Naive thymus-derived CD8-positive, alpha-beta T cell (primary cell): Measurements from ENCODE around the gene HAGHL. TPM values are rescaled to one million over a fixed set of nuclear protein-coding genes. Genes with fewer than 3 reads are reported as not detected.
"Not testable (repeated sequence)": the region's sequence is repeated elsewhere in the genome, so short reads cannot be mapped to it uniquely, and the experiment has no call there.

Source experiments
- ATAC-seq, 2 donors: fragments of 150-1000 bp; cut with Tn5 transposase in 1 of 2; sonication (Bioruptor Pico), chemical (Tn5 transposase) in 1 of 2; 1 replicate in 1 of 2; 2 replicates in 1 of 2; pipeline ENCODE4 v1.10.0; 2021; ENCODE audit warnings: mild to moderate bottlenecking in 2 of 2, moderate library complexity in 2 of 2
- POLR2A ChIA-PET: fragments of 350-600 bp; sonication (Branson Sonifier 250); formaldehyde crosslinking; loops from one replicate; lab custom pipeline; 2021; ENCODE audit warnings: antibody characterized with exemption; lab: Charles Lee
- DNase-seq, 10 donors: peaks; one replicate each; pipeline versions ENCODE4 v3.0.0 to v3.0.0-alpha.2; 2020 to 2022
- H3K27ac Mint-ChIP-seq, 10 donors: one replicate each; pipeline ENCODE4 v1.8.0; 2020 to 2022; ENCODE audit warnings: mild to moderate bottlenecking in 10 of 10, mixed read lengths in 10 of 10, moderate library complexity in 4 of 10, inconsistent platforms in 1 of 10
- H3K27me3 Mint-ChIP-seq, 5 donors: one replicate each; pipeline ENCODE4 v1.8.0; 2021 to 2022; ENCODE audit warnings: mixed read lengths in 5 of 5
- H3K36me3 Mint-ChIP-seq, 3 donors: one replicate each; pipeline ENCODE4 v1.8.0; 2020 to 2022; ENCODE audit warnings: mixed read lengths in 3 of 3, mild to moderate bottlenecking in 2 of 3, inconsistent platforms in 1 of 3
- H3K4me1 Mint-ChIP-seq, 4 donors: one replicate each; pipeline ENCODE4 v1.8.0; 2021 to 2022; ENCODE audit warnings: mixed read lengths in 4 of 4
- H3K4me3 Mint-ChIP-seq, 10 donors: one replicate each; pipeline ENCODE4 v1.8.0; 2020 to 2022; ENCODE audit warnings: mild to moderate bottlenecking in 10 of 10, mixed read lengths in 10 of 10, moderate library complexity in 6 of 10, inconsistent platforms in 1 of 10
- H3K9me3 Mint-ChIP-seq, 9 donors: one replicate each; pipeline ENCODE4 v1.8.0; 2020 to 2022; ENCODE audit warnings: mixed read lengths in 9 of 9, mild to moderate bottlenecking in 3 of 9, inconsistent platforms in 1 of 9, moderate library complexity in 1 of 9
- polyA plus RNA-seq, 3 donors: library from polyadenylated mRNA; unstranded; fragments of 300-500 nt; fragmentation: Illumina TruSeq; gene quantifications; one replicate each; pipeline ENCODE4 v1.2.3, GENCODE V29; 2021
- total RNA-seq, 8 experiments: library from RNA in 2 of 8; stranded (reverse) in 2 of 8; gene quantifications; one replicate each; pipeline ENCODE4 v1.2.3 and lab custom pipeline; 2021 to 2026

HAGHL gene
- total and polyA plus RNA-seq, 5 experiments from 2014 or later: 5.0 to 67.0 (median 6.2) TPM

DNA sequence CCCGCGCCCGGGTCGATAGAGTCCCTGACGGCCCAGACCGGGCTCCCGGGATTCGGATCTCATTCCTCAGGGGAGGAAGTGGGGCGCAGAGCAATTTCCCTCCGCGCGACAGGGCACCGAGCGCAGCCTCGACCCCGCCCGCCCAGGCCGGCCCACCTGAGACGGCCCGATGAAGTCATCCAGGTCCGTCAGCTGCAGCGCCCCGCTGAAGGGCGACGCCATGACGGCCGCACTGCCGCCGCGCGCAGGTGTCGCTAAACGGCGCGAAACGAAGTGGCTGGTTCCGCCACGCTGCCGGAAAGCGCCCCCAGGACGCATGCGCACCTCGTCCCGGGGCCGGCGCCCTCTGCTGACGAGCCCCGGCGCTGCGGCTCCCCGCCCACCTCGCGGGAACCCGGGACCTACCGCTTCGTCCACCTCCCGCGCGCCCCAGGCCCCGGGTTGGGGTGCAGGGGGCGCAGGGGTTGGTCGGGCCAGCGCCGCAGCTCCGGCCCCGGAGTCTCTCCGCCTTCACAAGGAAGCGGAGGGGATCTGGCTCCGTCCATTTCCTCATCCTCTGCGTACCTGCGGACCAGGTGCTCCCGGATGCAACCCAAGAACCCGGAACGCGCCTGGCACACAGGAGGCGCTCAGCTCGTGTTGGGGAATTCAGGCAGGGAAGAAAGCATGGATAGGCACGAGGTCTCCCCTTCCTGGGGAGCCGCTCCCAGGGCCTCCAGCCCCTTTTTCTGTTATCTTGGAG lies 14.0 kb downstream of the HAGHL start, which contains the start of gene CIAO3:
CIAO3 (minus strand) TSS at position 234 of the 742 bp plus-strand sequence; CDS start at position 222, 12 bp downstream.
- Mint-ChIP-seq H3K4me3 (peak within 1 kb of the TSS; percentile 73 to 85 (median 76)), H3K9me3 (no peaks in the 10 kb centered on the region), H3K4me1 (peaks cover 0 to 19% (median 8%) of the 10 kb centered on the region in 4 donors), H3K27me3 (no peaks in the 10 kb centered on the region), H3K27ac (peak within 1 kb of the TSS in 7 of 10 donors; percentile 43 to 82 (median 60)), H3K36me3 (peaks cover 0 to 14% (median under 1%) of the 10 kb centered on the region in 3 donors)
- DNase-seq (peak; percentile 84 to 99 (median 92)), ATAC-seq (peak; percentile 92 to 96)
- POLR2A ChIA-PET: interaction anchor here (1.0 to 23.0 kb wide), 6 partner anchors 11 to 55 kb away, joined by 3 to 411 read pairs (median 8); partner anchors contain the start of genes ANTKMT, CCDC78, HAGHL and METRN

DNA sequence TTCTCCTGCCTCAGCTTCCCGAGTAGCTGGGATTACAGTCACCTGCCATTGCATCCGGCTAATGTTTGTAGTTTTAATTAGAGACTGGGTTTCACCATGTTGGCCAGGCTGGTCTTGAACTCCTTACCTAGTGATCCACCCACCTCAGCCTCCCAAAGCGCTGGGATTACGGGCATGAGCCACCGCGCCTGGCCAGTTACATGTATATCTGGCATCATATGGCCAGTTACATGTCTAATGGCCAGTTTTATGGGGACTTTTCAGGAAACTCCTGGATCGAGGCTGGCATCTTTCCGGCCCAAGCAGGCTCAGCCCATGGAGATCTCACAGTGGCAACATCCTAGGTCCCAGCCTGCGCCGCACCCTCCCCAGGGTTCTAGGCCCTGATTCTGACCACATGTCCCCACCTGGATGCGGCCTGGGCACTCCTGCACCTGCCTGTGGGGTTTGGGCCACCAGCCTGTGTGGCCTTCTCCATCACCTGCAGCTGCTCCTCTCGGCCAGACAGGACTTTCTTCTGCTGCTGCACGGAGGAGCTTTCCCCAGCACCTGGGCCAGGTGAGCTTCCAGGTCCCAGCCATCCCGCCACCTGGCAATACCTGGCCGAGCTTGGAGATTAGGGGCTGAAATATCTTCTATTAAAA lies 15.2 kb downstream of the HAGHL start:
- Mint-ChIP-seq H3K4me3 (peak overlapping the region; percentile 61 to 80 (median 72)), H3K9me3 (no peaks in the 10 kb centered on the region), H3K36me3 (peaks cover 0 to 6% (median 0%) of the 10 kb centered on the region in 3 donors), H3K27me3 (no peaks in the 10 kb centered on the region), H3K4me1 (peaks cover 0 to 19% (median 9%) of the 10 kb centered on the region in 4 donors), H3K27ac (peak overlapping the region in 3 of 10 donors; percentile 11 to 55 (median 43))
- ATAC-seq (no peak), DNase-seq (no peak)
- POLR2A ChIA-PET: interaction anchor here (1.0 to 23.0 kb wide), 2 partner anchors 25 to 54 kb away, joined by 3 to 411 read pairs; partner anchors contain the start of genes ANTKMT, CCDC78, HAGHL and METRN

DNA sequence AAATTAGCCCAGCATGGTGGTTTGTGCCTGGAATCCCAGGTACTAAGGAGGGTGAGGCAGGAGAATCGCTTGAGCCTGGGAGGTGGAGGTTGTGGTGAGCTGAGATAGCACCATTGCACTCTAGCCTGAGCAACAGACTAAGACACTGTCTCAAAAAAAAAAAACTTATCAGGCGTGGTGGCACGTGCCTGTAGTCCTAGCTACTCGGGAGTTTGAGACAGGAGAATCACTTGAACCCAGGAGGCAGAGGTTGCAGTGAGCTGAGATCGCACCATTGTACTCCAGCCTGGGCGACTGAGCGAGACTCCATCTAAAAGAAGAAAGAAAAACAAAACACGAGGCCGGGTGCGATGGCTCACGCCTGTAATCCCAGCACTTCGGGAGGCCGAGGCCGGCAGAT lies 16.0 kb downstream of the HAGHL start:
- DNase-seq, ATAC-seq, H3K27me3 Mint-ChIP-seq, H3K36me3 Mint-ChIP-seq, H3K9me3 Mint-ChIP-seq: not testable (repeated sequence)
- Mint-ChIP-seq H3K4me3 (peak overlapping the region in 2 of 10 donors; percentile 2 to 4), H3K27ac (peak overlapping the region in 1 of 10 donors; percentile 65), H3K4me1 (peaks cover 0 to 17% (median 7%) of the 10 kb centered on the region in 4 donors)
- POLR2A ChIA-PET: interaction anchor here (0.7 to 23.0 kb wide), 2 partner anchors 13 to 26 kb away, joined by 3 to 411 read pairs; partner anchors contain the start of genes ANTKMT, CCDC78, HAGHL and METRN

DNA sequence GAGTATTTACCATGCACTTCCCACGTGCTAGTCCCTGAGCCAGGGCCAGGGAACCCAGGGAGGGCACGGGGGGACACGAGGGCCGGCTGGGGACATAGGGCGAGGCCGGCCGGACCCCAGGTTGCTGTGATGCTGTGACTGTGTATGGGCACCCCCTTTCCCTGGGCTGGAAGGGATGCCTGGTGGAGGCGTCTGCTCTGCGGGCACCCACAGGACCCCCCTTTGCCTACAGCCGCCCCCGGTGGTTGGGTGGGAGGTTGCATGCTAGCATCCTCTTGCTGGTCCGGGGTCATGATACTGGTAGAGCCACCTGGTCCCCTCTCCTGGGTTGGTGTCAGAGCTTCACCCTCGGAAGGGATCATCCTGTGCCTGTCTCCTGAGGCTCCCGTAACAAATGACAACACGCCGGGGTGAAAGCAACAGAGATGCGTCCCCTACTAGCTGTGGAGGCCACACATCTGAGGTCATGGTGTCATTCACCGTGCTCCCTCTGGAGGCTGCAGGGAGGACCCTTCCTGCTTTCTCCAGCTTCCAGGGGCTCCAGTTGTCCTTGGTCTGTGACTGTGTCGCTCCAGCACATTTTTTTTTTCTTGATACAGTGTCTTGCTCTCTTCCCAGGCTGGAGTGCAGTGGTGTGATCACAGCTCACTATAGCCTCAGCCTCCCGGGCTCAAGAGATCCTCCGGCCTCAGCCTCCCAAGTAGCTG lies 17.0 kb downstream of the HAGHL start:
- POLR2A ChIA-PET: interaction anchor here (0.5 to 23.0 kb wide), 3 partner anchors 27 to 681 kb away, joined by 4 to 411 read pairs (median 4); partner anchors contain the start of genes ANTKMT, CCDC78, HAGHL and METRN
- DNase-seq (no peak), ATAC-seq (no peak)
- Mint-ChIP-seq H3K4me1 (peaks cover 0 to 14% (median 6%) of the 10 kb centered on the region in 4 donors), H3K4me3 (no peak overlapping the region), H3K36me3 (no peaks in the 10 kb centered on the region), H3K27ac (peak overlapping the region in 1 of 10 donors; percentile 41), H3K9me3 (no peaks in the 10 kb centered on the region), H3K27me3 (no peaks in the 10 kb centered on the region)

DNA sequence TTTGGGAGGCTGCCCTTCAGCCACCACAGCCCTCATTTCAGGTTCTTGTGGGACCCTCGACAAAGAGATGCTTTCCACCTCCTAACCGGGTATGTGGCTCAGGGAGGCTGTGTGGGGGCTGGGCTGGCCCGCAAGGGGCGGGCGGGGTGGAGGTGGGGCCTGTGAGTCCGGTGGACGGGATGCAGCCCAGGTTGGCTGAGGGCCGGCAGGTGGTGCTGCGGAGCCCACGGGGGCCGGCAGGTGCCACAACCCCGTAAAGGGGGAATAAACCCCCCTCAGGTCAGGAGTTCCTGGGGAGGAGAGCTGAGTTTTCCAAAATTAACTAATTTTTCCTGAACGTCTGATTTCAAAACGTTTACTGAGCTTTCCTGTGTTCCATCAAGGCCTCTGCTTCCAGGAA lies 18.8 kb downstream of the HAGHL start:
- POLR2A ChIA-PET: interaction anchor here (1.1 to 23.0 kb wide), 2 partner anchors 15 to 29 kb away, joined by 4 to 411 read pairs; partner anchors contain the start of genes ANTKMT, CCDC78, HAGHL and METRN
- DNase-seq (no peak), ATAC-seq (no peak)
- H3K27ac Mint-ChIP-seq: no peak overlapping the region
- H3K27me3 Mint-ChIP-seq: no peaks in the 10 kb centered on the region
- no peaks in the 10 kb centered on the region for H3K9me3 Mint-ChIP-seq
- peaks cover 0 to 2% (median under 1%) of the 10 kb centered on the region in 4 donors for H3K4me1 Mint-ChIP-seq
- H3K4me3 Mint-ChIP-seq: no peak overlapping the region
- H3K36me3 Mint-ChIP-seq: no peaks in the 10 kb centered on the region

DNA sequence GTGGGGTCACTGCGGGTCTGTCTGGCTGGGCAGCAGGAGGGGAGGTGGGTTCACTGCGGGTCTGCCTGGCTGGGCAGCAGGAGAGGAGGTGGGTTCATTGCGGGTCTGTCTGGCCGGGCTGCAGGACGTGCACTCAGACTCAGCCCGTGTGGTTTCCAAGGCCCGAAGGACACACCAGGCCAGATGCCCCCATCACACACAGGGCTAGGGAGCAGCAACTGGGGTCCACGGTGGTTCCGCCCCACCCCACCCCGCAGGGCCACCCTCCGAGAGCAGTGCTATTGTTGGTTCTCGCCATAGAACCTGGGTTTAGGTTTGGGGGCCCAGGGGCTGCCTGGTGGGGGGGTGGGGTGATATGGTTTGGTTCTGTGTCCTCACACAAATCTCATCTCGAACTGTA lies 19.7 kb downstream of the HAGHL start:
- no peaks in the 10 kb centered on the region for H3K27me3 Mint-ChIP-seq
- no peak overlapping the region for H3K4me3 Mint-ChIP-seq
- H3K27ac Mint-ChIP-seq: no peak overlapping the region
- H3K36me3 Mint-ChIP-seq: no peaks in the 10 kb centered on the region
- DNase-seq: no peak
- ATAC-seq: no peak
- POLR2A ChIA-PET: no interaction called here
- H3K4me1 Mint-ChIP-seq: peaks cover 0 to 2% (median 0%) of the 10 kb centered on the region in 4 donors
- no peaks in the 10 kb centered on the region for H3K9me3 Mint-ChIP-seq

DNA sequence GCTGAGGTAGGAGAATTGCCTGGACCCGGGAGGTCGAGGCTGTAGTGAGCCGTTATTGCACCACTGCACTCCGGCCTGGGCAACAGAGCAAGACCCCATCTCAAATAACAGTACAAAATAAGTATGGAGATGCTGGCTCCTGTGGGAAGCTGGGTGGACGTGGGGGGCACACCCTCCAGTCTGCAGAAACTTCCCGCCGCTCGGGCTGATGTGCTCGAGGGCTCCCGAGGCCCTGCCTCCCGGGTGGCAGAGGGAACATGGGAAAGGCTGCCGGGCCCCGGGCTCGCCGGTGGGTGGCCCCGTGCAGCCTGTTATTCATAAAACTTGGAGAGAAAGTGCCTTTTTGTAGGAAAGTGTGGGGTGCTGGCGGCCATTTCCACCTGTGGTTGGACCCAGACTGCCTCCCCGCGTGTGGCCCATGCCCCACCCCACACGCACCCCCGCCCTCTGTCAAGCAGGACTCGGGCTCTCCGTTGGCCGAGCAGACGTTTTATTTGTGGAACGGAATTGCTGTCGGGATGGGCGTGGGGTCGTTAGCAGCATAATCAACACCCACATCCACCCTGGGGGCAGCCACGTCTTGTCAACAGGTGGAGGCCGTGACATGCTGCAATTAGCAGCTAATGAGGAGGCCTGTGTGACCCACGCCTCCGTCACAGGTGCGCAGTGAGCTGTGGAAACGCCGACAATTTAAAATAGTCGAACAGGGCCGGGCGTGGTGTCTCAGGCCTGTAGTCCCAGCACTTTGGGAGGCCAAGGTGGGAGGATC lies 21.3 kb downstream of the HAGHL start:
- POLR2A ChIA-PET: no interaction called here
- H3K27ac Mint-ChIP-seq: no peak overlapping the region
- peaks cover 0 to 2% (median 0%) of the 10 kb centered on the region in 4 donors for H3K4me1 Mint-ChIP-seq
- no peaks in the 10 kb centered on the region for H3K9me3 Mint-ChIP-seq
- no peak for DNase-seq
- ATAC-seq: no peak
- H3K4me3 Mint-ChIP-seq: no peak overlapping the region
- no peaks in the 10 kb centered on the region for H3K36me3 Mint-ChIP-seq
- no peaks in the 10 kb centered on the region for H3K27me3 Mint-ChIP-seq

DNA sequence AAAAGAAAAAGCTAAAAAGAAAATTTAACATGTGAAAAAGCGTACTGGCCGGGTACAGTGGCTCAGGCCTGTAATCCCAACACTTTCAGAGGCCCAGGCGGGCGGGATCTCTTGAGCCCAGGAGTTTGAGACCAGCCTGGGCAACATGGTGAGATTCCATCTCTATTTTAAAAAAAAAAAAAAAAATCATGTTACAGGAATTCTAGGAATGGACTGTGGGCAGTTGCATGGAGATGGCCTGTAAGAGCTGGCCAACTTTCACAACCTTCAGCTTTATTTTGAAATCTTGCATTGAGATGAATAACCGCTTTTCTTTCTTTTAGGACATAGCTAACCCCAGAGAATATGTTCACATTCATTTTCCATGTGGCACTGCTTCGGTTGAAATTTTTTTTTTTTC lies 22.1 kb downstream of the HAGHL start:
- ATAC-seq (no peak), DNase-seq (no peak)
- Mint-ChIP-seq H3K27ac (no peak overlapping the region), H3K36me3 (no peaks in the 10 kb centered on the region), H3K4me1 (peaks cover 0 to 2% (median 0%) of the 10 kb centered on the region in 4 donors), H3K4me3 (no peak overlapping the region), H3K27me3 (no peaks in the 10 kb centered on the region), H3K9me3 (no peaks in the 10 kb centered on the region)
- POLR2A ChIA-PET: no interaction called here

DNA sequence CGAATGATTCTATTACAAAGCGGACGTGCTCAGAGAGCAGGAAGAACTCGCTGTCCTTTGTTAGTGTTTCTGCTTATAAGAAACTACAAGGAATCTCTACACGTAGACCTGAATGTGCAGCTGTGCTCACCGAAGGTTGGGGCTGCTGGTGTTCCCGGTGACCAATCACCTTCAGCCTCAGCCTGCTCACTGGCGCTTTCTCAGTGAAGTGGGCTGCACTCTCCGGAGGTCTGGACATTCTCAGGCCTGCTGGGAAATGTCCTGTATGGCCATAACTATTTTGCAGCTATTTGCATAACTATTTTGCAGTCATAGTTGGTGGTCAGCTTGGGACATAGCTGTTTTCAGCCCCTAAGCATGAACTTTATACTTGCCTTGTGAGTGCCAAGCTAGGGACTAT lies 23.6 kb downstream of the HAGHL start:
- ATAC-seq (no peak), DNase-seq (no peak)
- Mint-ChIP-seq H3K4me1 (peaks cover 0 to 6% (median 3%) of the 10 kb centered on the region in 4 donors), H3K27me3 (no peaks in the 10 kb centered on the region), H3K4me3 (no peak overlapping the region), H3K9me3 (no peaks in the 10 kb centered on the region), H3K36me3 (no peaks in the 10 kb centered on the region), H3K27ac (no peak overlapping the region)
- POLR2A ChIA-PET: interaction anchor here (0.5 kb wide), 1 partner anchor 238 kb away, joined by 3 read pairs; no protein-coding TSS in a partner anchor

DNA sequence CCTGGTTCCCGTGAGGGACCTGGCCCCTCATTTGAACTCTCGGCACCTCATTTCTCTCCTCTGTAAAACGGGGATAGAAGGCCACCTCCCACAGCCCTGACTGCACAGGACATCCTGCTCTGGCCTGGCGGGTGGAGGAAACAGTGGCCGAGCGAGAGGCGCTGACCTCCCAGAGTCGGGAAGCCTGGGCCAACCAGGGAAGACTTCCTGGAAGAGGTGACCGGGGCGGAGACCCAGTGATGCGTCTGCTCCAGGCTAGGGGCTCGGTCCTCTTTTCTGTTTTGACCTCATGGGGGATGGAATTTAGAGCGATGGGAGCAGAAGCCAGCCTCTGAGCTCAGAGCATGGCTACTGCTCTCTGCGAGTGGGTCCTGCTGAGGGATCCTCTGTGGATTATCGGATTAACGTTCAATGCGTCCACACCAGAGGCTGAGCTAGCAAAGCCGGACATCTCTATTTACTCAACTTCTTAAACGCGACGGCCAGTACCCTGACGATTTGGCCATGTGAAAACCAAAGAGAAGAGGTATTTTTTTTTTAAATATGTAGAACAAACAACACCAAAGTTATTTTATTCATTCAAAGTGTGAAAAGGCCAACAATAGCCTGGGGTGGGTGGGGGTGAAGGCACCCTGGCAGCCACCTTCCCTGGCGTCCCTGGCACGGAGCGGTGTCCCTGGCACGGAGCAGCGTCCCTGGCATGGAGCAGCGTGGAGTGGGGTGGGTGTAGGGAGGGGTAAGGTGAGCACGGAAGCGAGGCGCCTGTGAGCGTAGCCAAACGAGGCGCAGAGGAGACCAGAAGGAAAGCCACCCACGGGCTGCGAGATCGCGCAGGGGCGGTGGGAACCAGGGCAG lies 24.5 kb downstream of the HAGHL start:
- Mint-ChIP-seq H3K27me3 (peaks cover 0 to 2% (median 0%) of the 10 kb centered on the region in 5 donors), H3K4me1 (peaks cover 0 to 6% (median 4%) of the 10 kb centered on the region in 4 donors), H3K27ac (peak overlapping the region in 1 of 10 donors; percentile 9), H3K9me3 (no peaks in the 10 kb centered on the region), H3K36me3 (no peaks in the 10 kb centered on the region), H3K4me3 (no peak overlapping the region)
- no peak for ATAC-seq
- POLR2A ChIA-PET: interaction anchor here (0.7 kb wide), 1 partner anchor 67 kb away, joined by 3 read pairs; the partner anchor contains the start of gene JMJD8
- no peak for DNase-seq

DNA sequence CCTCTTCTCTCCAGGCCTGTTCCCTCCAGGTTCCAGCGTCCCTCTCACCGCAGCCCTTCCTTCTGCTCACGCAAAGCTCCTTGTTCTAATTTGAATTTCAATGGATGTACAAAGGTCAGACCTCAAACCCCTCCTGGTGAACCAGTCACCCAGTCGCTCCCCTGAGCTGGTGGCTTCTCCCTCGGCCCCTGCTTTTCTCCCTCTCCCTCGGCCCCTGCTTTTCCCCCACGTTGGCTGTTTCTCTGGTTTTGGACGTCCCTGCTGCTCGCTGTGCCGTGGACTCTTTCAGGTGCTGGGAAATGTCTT lies 25.1 kb downstream of the HAGHL start:
- H3K4me1 Mint-ChIP-seq: peaks cover 0 to 6% (median 3%) of the 10 kb centered on the region in 4 donors
- H3K9me3 Mint-ChIP-seq: peaks cover 0 to 2% (median 0%) of the 10 kb centered on the region in 9 donors
- H3K27me3 Mint-ChIP-seq: peaks cover 0 to 4% (median 0%) of the 10 kb centered on the region in 5 donors
- H3K27ac Mint-ChIP-seq: peak overlapping the region in 2 of 10 donors; percentile 9 to 11
- POLR2A ChIA-PET: interaction anchor here (0.7 kb wide), 1 partner anchor 68 kb away, joined by 3 read pairs; the partner anchor contains the start of gene JMJD8
- H3K4me3 Mint-ChIP-seq: no peak overlapping the region
- DNase-seq (no peak), ATAC-seq (no peak)
- H3K36me3 Mint-ChIP-seq: no peaks in the 10 kb centered on the region
